Choroid plexus epithelial cell (primary cell): ENCODE measurements around the gene ARHGEF4.
A peak's percentile ranks its signal among the peaks of the same experiment; 100 is the strongest.

Experiments
- DNase-seq: peaks from one replicate; pipeline ENCODE4 v3.0.0-alpha.2; 2010; ENCODE audit warnings: low read depth
- H3K4me3 ChIP-seq: 2 replicates; pipeline ENCODE4 v1.5.1; 2011; ENCODE audit warnings: low read depth, mild to moderate bottlenecking, control low read depth, low read length, moderate library complexity
- TF ChIP-seq, protein P1 (sequence below): conservative IDR thresholded peaks from 2 replicates; pipeline ENCODE4 v1.5.1; 2011; ENCODE audit warnings: low read depth, mild to moderate bottlenecking, control low read depth, inconsistent platforms, low read length, moderate library complexity

Gene ARHGEF4

DNA sequence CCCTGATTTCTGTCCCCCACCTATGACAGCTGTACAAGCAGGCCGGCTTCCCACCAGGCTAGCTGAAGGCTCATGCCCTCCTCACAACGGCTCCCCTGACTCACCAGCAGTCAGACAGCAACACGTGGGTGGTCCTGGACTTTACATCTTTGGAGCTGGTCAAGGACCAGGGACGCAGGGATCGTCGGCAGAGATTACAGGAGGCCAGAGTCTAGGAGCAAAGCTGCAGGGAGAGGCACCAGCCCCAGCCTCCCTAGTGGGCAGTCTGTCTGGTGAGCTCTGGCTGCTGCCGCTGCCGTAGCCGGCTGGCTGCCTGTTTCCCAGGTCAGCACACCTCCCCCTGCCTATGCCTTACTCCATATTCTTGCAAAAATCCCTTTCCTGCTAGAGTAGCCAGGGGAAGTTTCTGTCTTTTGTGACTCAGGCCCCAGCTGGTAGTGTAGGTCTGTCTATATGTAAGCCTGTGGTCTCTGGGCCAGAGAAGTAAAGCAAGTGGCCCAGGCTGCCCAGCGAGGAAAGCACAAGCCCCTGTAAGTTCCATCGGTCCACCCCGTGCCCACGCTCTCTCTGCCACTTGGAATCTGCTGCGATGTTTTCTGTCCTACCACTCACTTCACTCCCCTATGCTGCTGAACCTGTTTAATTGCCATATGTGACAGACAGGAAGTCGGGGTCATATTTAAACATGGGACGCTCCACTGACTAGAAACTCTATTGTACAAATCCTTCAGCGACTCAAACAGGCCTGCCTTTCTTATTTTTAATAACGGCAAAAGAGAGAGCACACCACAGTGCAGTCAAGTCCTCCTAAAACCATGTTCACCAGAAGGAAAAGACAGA, 2.4 kb upstream of the ARHGEF4 start:
- TF ChIP-seq, protein P1, sequence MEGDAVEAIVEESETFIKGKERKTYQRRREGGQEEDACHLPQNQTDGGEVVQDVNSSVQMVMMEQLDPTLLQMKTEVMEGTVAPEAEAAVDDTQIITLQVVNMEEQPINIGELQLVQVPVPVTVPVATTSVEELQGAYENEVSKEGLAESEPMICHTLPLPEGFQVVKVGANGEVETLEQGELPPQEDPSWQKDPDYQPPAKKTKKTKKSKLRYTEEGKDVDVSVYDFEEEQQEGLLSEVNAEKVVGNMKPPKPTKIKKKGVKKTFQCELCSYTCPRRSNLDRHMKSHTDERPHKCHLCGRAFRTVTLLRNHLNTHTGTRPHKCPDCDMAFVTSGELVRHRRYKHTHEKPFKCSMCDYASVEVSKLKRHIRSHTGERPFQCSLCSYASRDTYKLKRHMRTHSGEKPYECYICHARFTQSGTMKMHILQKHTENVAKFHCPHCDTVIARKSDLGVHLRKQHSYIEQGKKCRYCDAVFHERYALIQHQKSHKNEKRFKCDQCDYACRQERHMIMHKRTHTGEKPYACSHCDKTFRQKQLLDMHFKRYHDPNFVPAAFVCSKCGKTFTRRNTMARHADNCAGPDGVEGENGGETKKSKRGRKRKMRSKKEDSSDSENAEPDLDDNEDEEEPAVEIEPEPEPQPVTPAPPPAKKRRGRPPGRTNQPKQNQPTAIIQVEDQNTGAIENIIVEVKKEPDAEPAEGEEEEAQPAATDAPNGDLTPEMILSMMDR = no peak
- H3K4me3 ChIP-seq = no peak overlapping the region
- DNase-seq = peak; percentile 35

DNA sequence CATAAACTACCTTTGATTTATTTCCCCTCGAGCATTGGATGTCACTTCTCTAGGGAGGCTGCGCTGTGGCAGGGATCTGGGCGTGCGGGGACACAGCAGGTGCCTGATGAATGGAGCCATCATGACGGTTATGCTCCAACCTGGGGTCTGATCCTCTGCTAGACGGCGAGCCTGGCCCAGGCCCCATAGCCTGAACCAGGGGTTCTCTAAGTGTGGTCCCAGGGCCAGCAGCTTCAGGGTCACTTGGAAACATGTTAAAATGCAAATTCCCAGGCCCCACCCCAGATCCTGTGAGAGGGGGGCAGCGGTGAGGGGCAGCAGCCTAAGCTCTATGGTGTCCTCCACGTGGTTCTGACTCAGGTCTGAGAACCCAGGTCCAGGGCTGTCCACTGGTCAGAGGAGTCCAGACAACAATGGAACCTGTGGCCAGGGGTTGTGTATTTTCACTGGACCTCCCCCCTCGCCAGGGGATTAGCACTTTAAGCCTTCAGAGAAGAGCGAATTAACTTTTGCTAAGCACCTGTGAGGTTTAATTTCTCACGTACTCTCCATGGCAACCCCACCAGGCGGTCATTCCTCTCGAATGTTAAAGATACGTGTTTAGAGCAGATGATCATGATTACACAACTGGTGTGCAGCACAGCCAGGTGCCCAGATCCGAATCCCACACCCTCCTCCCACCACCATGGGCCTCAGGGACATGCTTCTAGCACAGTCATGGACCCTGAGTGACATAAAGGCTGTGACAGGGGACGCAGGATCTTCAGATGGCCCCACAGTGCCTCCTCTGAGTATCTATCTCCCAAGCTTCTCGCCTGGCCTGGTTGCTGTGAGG, 1.6 kb upstream of the ARHGEF4 start:
- H3K4me3 ChIP-seq = no peak overlapping the region
- TF ChIP-seq, protein P1 = no peak

DNA sequence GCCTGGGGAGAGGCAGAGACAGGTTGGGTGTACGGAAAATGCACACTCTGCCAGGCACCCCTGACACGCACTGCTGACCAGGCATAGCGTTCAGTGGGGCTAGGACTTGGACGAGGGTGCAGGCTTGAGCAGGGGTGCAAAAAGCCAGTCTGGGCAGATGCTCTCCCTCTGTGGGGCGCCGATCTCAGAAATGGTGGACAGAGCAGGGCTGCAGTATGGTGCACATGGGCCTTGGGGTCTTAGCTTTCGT, 1.0 kb upstream of the ARHGEF4 start:
- TF ChIP-seq, protein P1 = no peak
- DNase-seq = no peak

More for the DNA sequence above, 1.6 kb upstream of the ARHGEF4 start:
- no peak for DNase-seq

DNA sequence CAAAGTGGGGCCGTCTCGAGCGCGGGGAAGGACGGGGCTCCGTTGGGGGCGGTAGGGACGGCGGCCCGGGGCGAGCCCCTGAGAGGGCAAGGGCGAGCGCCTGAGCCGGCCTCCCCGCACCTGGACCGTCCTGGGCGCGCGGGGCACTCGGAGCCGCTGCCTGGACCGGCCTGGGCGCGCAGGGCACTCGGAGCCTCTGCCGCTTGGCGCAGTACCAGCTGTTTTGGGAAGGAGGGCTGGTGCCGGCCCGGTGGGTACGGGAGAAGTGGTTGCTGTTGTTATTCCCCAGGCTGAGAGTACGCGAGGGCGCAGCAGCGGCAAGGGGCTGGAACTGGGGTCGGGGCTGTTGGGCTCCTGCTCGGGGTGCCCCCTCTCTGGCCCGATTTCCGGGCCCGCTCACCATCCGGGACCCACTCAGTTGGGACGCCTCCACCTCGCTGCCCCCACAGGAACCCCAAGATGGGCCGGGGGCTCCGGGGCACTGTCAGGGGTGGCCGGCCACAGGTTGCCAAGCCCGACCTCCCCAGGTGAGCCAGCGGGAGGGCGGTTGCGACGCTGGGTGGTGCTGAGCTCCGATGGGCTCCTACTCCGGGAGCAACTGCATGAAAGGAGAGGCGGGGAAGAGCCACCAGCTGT, 579 bp downstream of the ARHGEF4 start:
- H3K4me3 ChIP-seq = peak overlapping the region; percentile 22
- no peak for DNase-seq
- TF ChIP-seq, protein P1 = no peak

More for the DNA sequence above, 1.0 kb upstream of the ARHGEF4 start:
- H3K4me3 ChIP-seq = no peak overlapping the region

DNA sequence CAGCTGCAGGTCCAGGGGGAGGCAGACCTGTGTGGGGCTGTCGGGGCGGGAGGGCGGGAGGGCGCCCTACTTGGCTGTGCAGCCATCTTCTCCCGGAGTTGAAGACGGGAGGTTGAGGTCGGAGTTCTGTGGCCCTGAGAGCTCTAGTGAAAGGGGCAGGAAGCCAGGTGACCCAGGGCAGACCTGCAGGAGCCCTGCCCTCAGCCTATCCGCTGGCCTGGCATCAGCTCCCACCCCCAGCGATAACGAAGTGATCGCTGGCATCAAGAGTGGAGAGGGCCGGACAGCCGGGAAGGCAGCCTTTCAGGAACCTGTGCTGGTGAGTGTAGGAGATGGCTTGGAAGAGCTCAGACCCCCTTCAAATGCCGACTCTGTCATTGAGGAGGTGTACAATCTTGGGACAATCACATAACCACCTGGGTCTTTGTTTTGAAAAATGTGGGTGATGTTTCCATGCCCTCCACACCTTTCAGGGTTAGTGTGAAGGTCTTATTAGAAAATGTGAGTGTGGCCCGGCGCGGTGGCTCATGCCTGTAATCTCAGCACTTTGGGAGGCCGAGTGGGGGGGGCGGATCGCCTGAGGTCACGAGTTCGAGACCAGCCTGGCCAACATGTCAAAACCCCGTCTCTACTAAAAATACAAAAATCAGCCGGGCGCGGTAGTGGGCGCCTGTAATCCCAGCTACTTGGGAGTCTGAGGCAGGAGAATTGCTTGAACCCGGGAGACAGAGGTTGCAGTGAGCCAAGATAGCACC, 1.3 kb downstream of the ARHGEF4 start:
- TF ChIP-seq, protein P1 = no peak
- DNase-seq = no peak
- no peak overlapping the region for H3K4me3 ChIP-seq

DNA sequence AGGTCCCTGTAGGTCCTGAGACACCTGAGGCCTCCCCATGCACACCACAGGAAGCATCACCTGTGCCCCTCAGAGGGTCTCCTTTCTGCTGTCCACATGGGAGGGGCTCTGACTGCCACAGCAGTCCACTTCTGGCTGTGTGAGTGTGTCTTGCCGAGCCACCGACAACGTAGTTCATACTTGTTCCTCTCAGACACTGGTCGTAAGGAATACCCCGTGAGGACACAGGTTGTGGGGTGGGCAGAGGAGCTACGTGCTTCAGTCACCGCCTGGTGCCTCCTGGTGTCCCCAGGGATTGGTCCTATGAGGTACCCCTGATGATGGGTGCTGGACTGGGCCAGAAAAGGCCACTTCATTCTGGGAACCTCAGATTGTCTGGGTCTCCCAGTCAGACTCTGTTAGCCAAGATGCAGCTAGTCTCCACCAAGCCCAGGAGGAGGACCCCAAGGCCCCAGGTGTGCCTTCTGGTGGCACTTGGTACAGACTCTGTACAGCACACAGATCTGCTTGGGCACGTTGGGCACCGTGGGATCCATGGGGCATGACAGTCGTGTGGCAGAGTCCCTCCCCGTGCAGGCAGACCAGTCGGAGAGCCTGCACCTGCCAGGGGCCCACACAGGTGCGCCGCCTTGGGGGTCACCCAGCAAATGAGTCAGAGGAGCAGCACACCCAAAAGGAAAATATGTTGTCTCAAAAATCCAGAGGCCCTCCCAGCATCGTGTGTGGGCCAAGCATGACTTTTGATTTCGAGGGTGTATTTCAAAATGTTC, 2.5 kb downstream of the ARHGEF4 start:
- TF ChIP-seq, protein P1 = no peak
- DNase-seq = no peak
- no peak overlapping the region for H3K4me3 ChIP-seq
